IMR-90 (cell line): Measurements from ENCODE around the gene SLC44A1. TPM values are rescaled to one million over a fixed set of nuclear protein-coding genes. Genes with fewer than 3 reads are reported as not detected.

Source experiments
- ATAC-seq: fragments of 200-7000 bp; cut with Tn5 transposase; 2 replicates; pipeline ENCODE4 v1.9.1; 2020; ENCODE audit warnings: low read depth, mild to moderate bottlenecking, moderate library complexity
- BruUV-seq: library from RNA; stranded (reverse); fragments of 400-500 nt; replicated peaks from 2 replicates; lab custom pipeline; 2021; lab: Mats Ljungman, UMichigan
- CTCF ChIA-PET: fragments of 300-600 bp; formaldehyde crosslinking; extraction: SDS; loops from one replicate; lab custom pipeline; 2021; ENCODE audit warnings: antibody characterized with exemption; lab: Yijun Ruan, JAX
- POLR2A ChIA-PET: fragments of 300-600 bp; sonication (Branson Sonifier 250); formaldehyde crosslinking; loops from one replicate; lab custom pipeline; 2022; ENCODE audit warnings: antibody characterized with exemption; ENCODE audit not compliant: unreplicated experiment; lab: Charles Lee
- DNase-seq: peaks from one replicate; pipeline ENCODE4 v3.0.0; 2013
- H2AFZ ChIP-seq: replicated peaks from 2 replicates; pipeline ENCODE3; 2013; ENCODE audit warnings: low read length, mild to moderate bottlenecking; ENCODE audit not compliant: poor library complexity
- H2AK5ac ChIP-seq: 2 replicates; pipeline ENCODE4 v1.6.1; 2013; ENCODE audit warnings: low read depth, low read length, inconsistent platforms
- H2AK9ac ChIP-seq: replicated peaks from 2 replicates; pipeline ENCODE3; 2013; ENCODE audit warnings: mild to moderate bottlenecking, low read depth, low read length, moderate library complexity; ENCODE audit not compliant: poor library complexity
- H2BK120ac ChIP-seq: 2 replicates; pipeline ENCODE4 v1.6.1; 2013; ENCODE audit warnings: low read depth, low read length, inconsistent platforms
- H2BK15ac ChIP-seq: 3 replicates; pipeline ENCODE4 v1.6.1; 2013; ENCODE audit warnings: low read depth, low read length, inconsistent platforms
- H2BK20ac ChIP-seq: 2 replicates; pipeline ENCODE4 v1.6.1; 2013; ENCODE audit warnings: low read depth, mild to moderate bottlenecking, inconsistent platforms, low read length, moderate library complexity
- H2BK5ac ChIP-seq: 2 replicates; pipeline ENCODE4 v1.6.1; 2013; ENCODE audit warnings: mild to moderate bottlenecking, low read depth, low read length, inconsistent platforms; ENCODE audit not compliant: poor library complexity, severe bottlenecking
- H3K14ac ChIP-seq: replicated peaks from 2 replicates; pipeline ENCODE4 v1.6.1; 2013; ENCODE audit warnings: low read depth, low read length, inconsistent platforms
- H3K18ac ChIP-seq: 2 replicates; pipeline ENCODE4 v1.6.1; 2013; ENCODE audit warnings: low read depth, low read length, control low read depth
- H3K23ac ChIP-seq: 2 replicates; pipeline ENCODE4 v1.6.1; 2013; ENCODE audit warnings: low read depth, low read length, inconsistent platforms
- H3K27ac ChIP-seq: 2 replicates; pipeline ENCODE4 v1.5.1; 2013; ENCODE audit warnings: mild to moderate bottlenecking, control low read depth, low read length; ENCODE audit not compliant: insufficient read depth
- H3K27me3 ChIP-seq: 2 replicates; pipeline ENCODE4 v1.6.1; 2013; ENCODE audit warnings: low read length; ENCODE audit not compliant: control insufficient read depth, insufficient read depth
- H3K36me3 ChIP-seq: 2 replicates; pipeline ENCODE4 v1.6.1; 2013; ENCODE audit warnings: low read length, mixed read lengths; ENCODE audit not compliant: control insufficient read depth, insufficient read depth
- H3K4ac ChIP-seq: 2 replicates; pipeline ENCODE4 v1.6.1; 2013; ENCODE audit warnings: low read depth, low read length, inconsistent platforms
- H3K4me1 ChIP-seq: 2 replicates; pipeline ENCODE4 v1.6.1; 2013; ENCODE audit warnings: low read length, mixed read lengths; ENCODE audit not compliant: control insufficient read depth, insufficient read depth
- H3K4me2 ChIP-seq: 2 replicates; pipeline ENCODE4 v1.6.1; 2013; ENCODE audit warnings: low read depth, mild to moderate bottlenecking, control low read depth, low read length, moderate library complexity
- H3K4me3 ChIP-seq: 2 replicates; pipeline ENCODE4 v1.5.1; 2013; ENCODE audit warnings: low read depth, mild to moderate bottlenecking, control low read depth, low read length, moderate library complexity; ENCODE audit not compliant: insufficient read depth
- H3K56ac ChIP-seq: 2 replicates; pipeline ENCODE4 v1.6.1; 2013; ENCODE audit warnings: low read length, inconsistent platforms; ENCODE audit not compliant: insufficient read depth; ENCODE audit errors: extremely low read depth
- H3K79me1 ChIP-seq, 2 experiments: 2 replicates each; pipeline ENCODE4 v1.6.1; 2013; ENCODE audit warnings: low read length in 2 of 2, inconsistent platforms in 1 of 2, low read depth in 1 of 2
- H3K9ac ChIP-seq: 2 replicates; pipeline ENCODE4 v1.6.1; 2013; ENCODE audit warnings: low read depth, low read length, control low read depth
- H3K9me1 ChIP-seq: 2 replicates; pipeline ENCODE4 v1.6.1; 2013; ENCODE audit warnings: low read length, inconsistent platforms; ENCODE audit not compliant: insufficient read depth
- H3K9me3 ChIP-seq: 2 replicates; pipeline ENCODE4 v1.6.1; 2013; ENCODE audit warnings: low read length; ENCODE audit not compliant: control insufficient read depth, insufficient read depth
- H4K20me1 ChIP-seq: 2 replicates; pipeline ENCODE4 v1.6.1; 2013; ENCODE audit warnings: low read length, inconsistent platforms; ENCODE audit not compliant: insufficient read depth
- H4K5ac ChIP-seq: 2 replicates; pipeline ENCODE4 v1.6.1; 2013; ENCODE audit warnings: mild to moderate bottlenecking, low read depth, low read length, control low read depth
- H4K8ac ChIP-seq, 2 experiments: 2 replicates each; pipeline ENCODE4 v1.6.1; 2013; ENCODE audit warnings: low read depth in 2 of 2, low read length in 2 of 2, control low read depth in 1 of 2, inconsistent platforms in 1 of 2
- H4K91ac ChIP-seq: 2 replicates; pipeline ENCODE4 v1.6.1; 2013; ENCODE audit warnings: low read depth, low read length, inconsistent platforms; ENCODE audit not compliant: insufficient read depth
- BHLHE40 ChIP-seq: fragments of 150-350 bp; IDR thresholded peaks from 2 replicates; pipeline ENCODE4 v1.6.1; 2016; ENCODE audit warnings: mild to moderate bottlenecking, low read depth, low read length
- CEBPB ChIP-seq: IDR thresholded peaks from 2 replicates; pipeline ENCODE4 v1.6.1; 2012; ENCODE audit warnings: low read depth, low read length, improper control_type of control experiment
- CHD1 ChIP-seq: IDR thresholded peaks from 2 replicates; pipeline ENCODE4 v1.6.1; 2012; ENCODE audit warnings: low read depth, low read length, improper control_type of control experiment
- CTCF ChIP-seq: conservative IDR thresholded peaks from 2 replicates; pipeline ENCODE4 v1.5.1; 2012; ENCODE audit warnings: mild to moderate bottlenecking, low read depth, low read length, improper control_type of control experiment
- ELK1 ChIP-seq: fragments of 150-350 bp; IDR thresholded peaks from 2 replicates; pipeline ENCODE4 v1.6.1; 2016; ENCODE audit warnings: low read depth, mild to moderate bottlenecking, low read length, moderate library complexity, borderline replicate concordance
- FOS ChIP-seq: fragments of 150-350 bp; IDR thresholded peaks from 2 replicates; pipeline ENCODE4 v1.6.1; 2016; ENCODE audit warnings: low read depth, low read length
- MAFK ChIP-seq: IDR thresholded peaks from 2 replicates; pipeline ENCODE4 v1.6.1; 2012; ENCODE audit warnings: low read depth, low read length, improper control_type of control experiment
- MAZ ChIP-seq: IDR thresholded peaks from 2 replicates; pipeline ENCODE4 v1.6.1; 2012; ENCODE audit warnings: low read depth, mild to moderate bottlenecking, low read length, improper control_type of control experiment, moderate library complexity, borderline replicate concordance
- MXI1 ChIP-seq: IDR thresholded peaks from 2 replicates; pipeline ENCODE4 v1.6.1; 2012; ENCODE audit warnings: low read depth, mild to moderate bottlenecking, low read length, moderate library complexity, borderline replicate concordance
- POLR2A ChIP-seq: IDR thresholded peaks from 2 replicates; pipeline ENCODE4 v1.6.1; 2012; ENCODE audit warnings: mild to moderate bottlenecking, low read depth, low read length
- RAD21 ChIP-seq: IDR thresholded peaks from 2 replicates; pipeline ENCODE4 v1.6.1; 2012; ENCODE audit warnings: low read length, improper control_type of control experiment
- RCOR1 ChIP-seq: IDR thresholded peaks from 2 replicates; pipeline ENCODE4 v1.6.1; 2012; ENCODE audit warnings: mild to moderate bottlenecking, low read length, improper control_type of control experiment; ENCODE audit not compliant: insufficient replicate concordance
- RFX5 ChIP-seq: IDR thresholded peaks from 2 replicates; pipeline ENCODE4 v1.8.0; 2012; ENCODE audit warnings: low read depth, mild to moderate bottlenecking, low read length, moderate library complexity
- SMC3 ChIP-seq: fragments of 150-350 bp; IDR thresholded peaks from 2 replicates; pipeline ENCODE4 v1.6.1; 2016; ENCODE audit warnings: low read depth, mild to moderate bottlenecking, antibody characterized with exemption, low read length, moderate library complexity
- USF2 ChIP-seq: fragments of 150-350 bp; IDR thresholded peaks from 2 replicates; pipeline ENCODE4 v1.6.1; 2017; ENCODE audit warnings: mild to moderate bottlenecking, antibody characterized with exemption, low read length, low read depth
- WGBS, 2 experiments: methylation state at CpG; one replicate each; pipeline versions ENCODE4 v1.1.5 to v1.1.7; 2013; ENCODE audit warnings: missing lambda C conversion rate in 2 of 2; ENCODE audit not compliant: insufficient read length in 1 of 2; ENCODE audit errors: extremely low coverage in 2 of 2; 5-methylcytosine and 5-hydroxymethylcytosine counted together
- dilution Hi-C: fragments of 300-500 bp; cut with HindIII; formaldehyde crosslinking; loops from one replicate; pipeline ENCODE4 v1.14.3; 2018; ENCODE audit warnings: low sequenced_read_pairs; ENCODE audit not compliant: unreplicated experiment
- in situ Hi-C: fragments of 300-500 bp; cut with MboI; formaldehyde crosslinking; loops from 3 replicates; pipeline ENCODE4 v1.14.3; 2019; ENCODE audit warnings: low sequenced_read_pairs, inconsistent platforms, mixed read lengths
- intact Hi-C: fragments of 100-400 bp; cut with micrococcal nuclease; formaldehyde crosslinking; loops from 2 replicates; pipeline ENCODE4 v1.10.0; 2022
- polyA plus RNA-seq, 3 experiments: library from polyadenylated mRNA; depleted of rRNA; stranded (reverse); fragments of >200 nt; gene quantifications; 2 replicates each; pipeline ENCODE4 v1.2.3, GENCODE V29; 2012; ENCODE audit warnings: low replicate concordance in 1 of 3
- total RNA-seq: library from RNA; depleted of rRNA; stranded (reverse); fragments of >200 nt; gene quantifications from 2 replicates; pipeline ENCODE4 v1.2.3, GENCODE V29; 2012

SLC44A1 gene
- total and polyA plus RNA-seq, 2 of the 4 experiments (the other 2 are of a cell fraction): 5.2 to 21.7 TPM

- no peak overlapping the region for H3K4me2 ChIP-seq
- H3K23ac ChIP-seq: no peak overlapping the region
- H2AK9ac ChIP-seq: no peak overlapping the region
- H2BK20ac ChIP-seq: no peak overlapping the region
- H3K4me3 ChIP-seq: no peak overlapping the region
- POLR2A ChIA-PET: no interaction called here
- no peak overlapping the region for H4K5ac ChIP-seq
- no peak overlapping the region for H3K9ac ChIP-seq
- H3K4me1 ChIP-seq: no peaks in the 10 kb centered on the region
- no peak overlapping the region for H2BK120ac ChIP-seq
- no peak overlapping the region for H2AFZ ChIP-seq
- no peak overlapping the region for H3K18ac ChIP-seq
- DNase-seq (no peak), ATAC-seq (no peak)
- in situ Hi-C loops (loop anchor here (25.0 kb wide), 1 partner anchor 97 kb away; no protein-coding TSS in a partner anchor), dilution Hi-C loops (no loop called here), intact Hi-C loops (no loop called here)
- no peaks in the 10 kb centered on the region for H3K36me3 ChIP-seq
- CTCF ChIA-PET: interaction anchor here (0.6 to 0.7 kb wide), 2 partner anchors 9 to 19 kb away, joined by 3 to 6 read pairs; no protein-coding TSS in a partner anchor
- H2AK5ac ChIP-seq: no peak overlapping the region
- H2BK15ac ChIP-seq: no peak overlapping the region
- WGBS, 2 experiments: no CpG with 5 or more reads among the region's 2 CpGs
- H4K8ac ChIP-seq: no peak overlapping the region
- no peaks in the 10 kb centered on the region for H3K9me1 ChIP-seq
- H3K27me3 ChIP-seq: no peaks in the 10 kb centered on the region
- no peak overlapping the region for H4K91ac ChIP-seq
- H3K14ac ChIP-seq: no peak overlapping the region
- no peak overlapping the region for H3K27ac ChIP-seq
- H4K20me1 ChIP-seq: no peaks in the 10 kb centered on the region; the same call in 1 of the 2 replicates
- H2BK5ac ChIP-seq: no peak overlapping the region
- peaks cover 0 to 8% of the 10 kb centered on the region in 2 experiments; a peak in 2 of 4 replicates for H3K79me1 ChIP-seq
- H3K9me3 ChIP-seq: no peaks in the 10 kb centered on the region
- H3K56ac ChIP-seq: no peak overlapping the region
- BruUV-seq: no TSS peak
- TF ChIP-seq CHD1 (no peak), POLR2A (no peak), MXI1 (no peak), MAFK (no peak), SMC3 (no peak), CTCF (no peak), FOS (no peak), RFX5 (no peak), MAZ (no peak), BHLHE40 (no peak), RAD21 (no peak), CEBPB (no peak), RCOR1 (no peak), ELK1 (no peak), USF2 (no peak)
- no peak overlapping the region for H3K4ac ChIP-seq
Measured at GRCh38 chr9:105484226-105484625, 239.8 kb downstream of the SLC44A1 start.
